Thyroid gland (tissue), 4 donors: ENCODE results near the gene DNAJC16. TPM values are rescaled to one million over a fixed set of nuclear protein-coding genes. Genes with fewer than 3 reads are reported as not detected.

Experiments
- DNase-seq, 2 donors: peaks; one replicate each; pipeline ENCODE4 v3.0.0-alpha.2; 2019
- H3K27ac ChIP-seq, 3 donors: fragments of 200-600 bp; sonication (generic); 1 replicate in 2 of 3; 2 replicates in 1 of 3; pipeline ENCODE4 v1.5.1; 2016 to 2019; ENCODE audit warnings: mild to moderate bottlenecking in 1 of 3, moderate library complexity in 1 of 3
- H3K27me3 ChIP-seq: fragments of 200-600 bp; sonication (generic); one replicate; pipeline ENCODE4 v1.5.1; 2019
- H3K36me3 ChIP-seq, 2 donors: fragments of 200-600 bp; sonication (generic); one replicate each; pipeline ENCODE4 v1.5.1; 2016 to 2019
- H3K4me1 ChIP-seq, 2 donors: fragments of 200-600 bp; sonication (generic); one replicate each; pipeline ENCODE4 v1.5.1; 2017 to 2019
- H3K4me3 ChIP-seq, 3 donors: fragments of 200-600 bp; sonication (generic); replicated peaks in 1 of 3; 1 replicate in 2 of 3; 2 replicates in 1 of 3; pipeline ENCODE4 v1.5.1; 2016; ENCODE audit warnings: mild to moderate bottlenecking in 1 of 3
- H3K9me3 ChIP-seq: fragments of 200-600 bp; sonication (generic); one replicate; pipeline ENCODE4 v1.5.1; 2017
- CTCF ChIP-seq, 6 experiments: fragments of 200-600 bp in 3 of 6; fragments of 450-650 bp in 3 of 6; sonication (generic) in 3 of 6; IDR thresholded peaks; one replicate each; pipeline ENCODE4 v1.5.1; 2016 to 2019; ENCODE audit warnings: antibody characterized with exemption in 6 of 6, mild to moderate bottlenecking in 2 of 6, inconsistent platforms in 1 of 6, moderate library complexity in 1 of 6
- POLR2A ChIP-seq, 2 donors: fragments of 450-650 bp; IDR thresholded peaks; one replicate each; pipeline ENCODE4 v1.6.1; 2017; ENCODE audit warnings: antibody characterized with exemption in 2 of 2, mild to moderate bottlenecking in 2 of 2, moderate library complexity in 1 of 2
- WGBS, 2 donors: methylation state at CpG; one replicate each; pipeline ENCODE4 v1.1.5; 2017; 5-methylcytosine and 5-hydroxymethylcytosine counted together
- intact Hi-C: fragments of 100-400 bp; cut with DNase I; formaldehyde crosslinking; loops from one replicate; pipeline ENCODE4 v1.15.1; 2023
- small RNA-seq: library from RNA; depleted of rRNA; stranded (forward); fragments of <200 nt; gene quantifications from one replicate; pipeline ENCODE3, GENCODE V24; 2016
- total RNA-seq, 4 donors: library from RNA; depleted of rRNA; stranded (reverse); fragments of >200 nt; gene quantifications; one replicate each; pipeline ENCODE4 v1.2.3, GENCODE V29; 2016

The DNAJC16 gene
- total RNA-seq, 4 donors from 2014 or later = 24.3 to 46.8 (median 29.7) TPM

- no peaks in the 10 kb centered on the region for H3K27me3 ChIP-seq
- WGBS, 2 donors = 98 to 99% methylated on average over 6 of the region's 6 CpGs
- peaks cover 0 to 12% of the 10 kb centered on the region in 2 donors for H3K36me3 ChIP-seq
- intact Hi-C loops = no loop called here
- TF ChIP-seq CTCF (IDR thresholded peaks at IDR 0.05) = no peak
- TF ChIP-seq POLR2A (IDR thresholded peaks at IDR 0.05) = no peak
- DNase-seq = no peak
- H3K27ac ChIP-seq = no peak overlapping the region
- H3K4me3 ChIP-seq = no peak overlapping the region
- H3K9me3 ChIP-seq = no peaks in the 10 kb centered on the region
- peaks cover 23 to 29% of the 10 kb centered on the region in 2 donors for H3K4me1 ChIP-seq
These were observed 96.8 kb downstream of the DNAJC16 start for GRCh38 chr1:15623435-15623834.

DNA sequence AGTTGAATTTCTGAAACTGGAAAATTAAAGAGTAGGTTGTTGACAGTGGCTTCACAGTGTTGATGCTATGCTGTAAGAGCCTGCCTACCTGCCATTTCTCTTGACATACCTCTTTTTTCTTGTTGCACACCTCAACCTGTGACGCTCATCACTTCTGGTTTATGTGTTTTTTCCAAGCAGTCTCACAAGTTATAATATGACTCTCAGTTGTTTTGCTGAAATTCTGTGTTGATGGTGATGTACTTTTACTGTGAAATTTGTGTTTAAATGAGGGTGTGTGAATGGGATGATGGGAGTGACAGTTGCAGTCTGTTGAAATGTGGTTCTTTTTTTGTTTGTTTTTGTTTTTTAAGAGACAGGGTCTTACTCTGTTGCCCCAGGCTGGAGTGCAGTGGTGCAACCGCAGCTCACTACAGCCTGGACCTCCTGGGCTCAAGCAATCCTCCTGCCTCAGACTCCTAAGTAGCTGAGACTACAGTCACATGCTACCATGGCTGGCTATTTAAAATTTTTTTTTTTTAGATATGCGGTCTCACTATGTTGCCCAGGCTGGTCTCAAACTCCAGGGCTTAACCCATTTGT is 97.6 kb downstream of the DNAJC16 start:
- 90 to 91% methylated on average over 3 of the region's 3 CpGs for WGBS, 2 donors
- H3K27ac ChIP-seq = no peak overlapping the region

GRCh38 chr1:15625056-15625917 is 98.6 kb downstream of the DNAJC16 start:
- H3K9me3 ChIP-seq = no peaks in the 10 kb centered on the region
- TF ChIP-seq CTCF (IDR thresholded peaks at IDR 0.05) = no peak
- no peak for TF ChIP-seq POLR2A (IDR thresholded peaks at IDR 0.05)
- intact Hi-C loops = no loop called here
- peaks cover 9 to 15% of the 10 kb centered on the region in 2 donors for H3K4me1 ChIP-seq
- no peak overlapping the region for H3K27ac ChIP-seq
- H3K27me3 ChIP-seq = no peaks in the 10 kb centered on the region
- no peak for DNase-seq
- H3K4me3 ChIP-seq = no peak overlapping the region
- H3K36me3 ChIP-seq = peaks cover 0 to 15% of the 10 kb centered on the region in 2 donors
- 91 to 93% methylated on average over 13 of the region's 13 CpGs for WGBS, 2 donors

More for the DNA sequence above, 97.6 kb downstream of the DNAJC16 start:
- Histone ChIP-seq H3K36me3 (peaks cover 0 to 12% of the 10 kb centered on the region in 2 donors), H3K9me3 (no peaks in the 10 kb centered on the region), H3K4me3 (no peak overlapping the region), H3K27me3 (no peaks in the 10 kb centered on the region), H3K4me1 (peaks cover 15 to 26% of the 10 kb centered on the region in 2 donors)
- no peak for TF ChIP-seq CTCF (IDR thresholded peaks at IDR 0.05)
- no peak for DNase-seq
- intact Hi-C loops = no loop called here

Small RNA genes lying within 50 kb of the gene (small RNA-seq; reads per million reads assigned to genes)
- gene CD24P1 (not detected), gene RNU7-179P (not detected), gene SCARNA21B (not detected)

Other genes starting within 250 kb of the DNAJC16 start
- 10 to 100 TPM; 50.9 to 62.6 (median 56.7) TPM for gene EFHD2, start 117.0 kb upstream of the DNAJC16 start, total RNA-seq
- under 1 TPM in 1 of 4 donors, not detected in 3; 0.13 TPM for gene CTRC, start 88.4 kb upstream of the DNAJC16 start, total RNA-seq
- not detected for gene CELA2A, start 70.1 kb upstream of the DNAJC16 start, total RNA-seq
- not detected for gene CELA2B, start 50.7 kb upstream of the DNAJC16 start, total RNA-seq
- 10 to 100 TPM; 16.9 to 29.8 (median 20.6) TPM for gene CASP9, start 2.6 kb upstream of the DNAJC16 start, total RNA-seq
- gene AGMAT, start 58.2 kb downstream of the DNAJC16 start, total RNA-seq = 1 to 10 TPM in 1 of 4 donors, under 1 TPM in 2, not detected in 1; 0.13 to 1.6 (median 0.49) TPM
- gene DDI2, start 90.6 kb downstream of the DNAJC16 start, total RNA-seq = 10 to 100 TPM; 21.9 to 79.0 (median 38.6) TPM
- gene PLEKHM2, start 157.5 kb downstream of the DNAJC16 start, total RNA-seq = 10 to 100 TPM; 38.3 to 48.4 (median 39.4) TPM
- 1 to 10 TPM in 3 of 4 donors, under 1 TPM in 1; 0.98 to 2.6 (median 2.0) TPM for gene SLC25A34, start 209.4 kb downstream of the DNAJC16 start, total RNA-seq
- not detected for gene TMEM82, start 215.7 kb downstream of the DNAJC16 start, total RNA-seq
- 10 to 100 TPM; 11.4 to 28.0 (median 25.9) TPM for gene FBLIM1, start 231.9 kb downstream of the DNAJC16 start, total RNA-seq